HepG2 (cell line): ENCODE data around the gene LRRC3B.

Source experiments
- ASH2L ChIP-seq: fragments of 300-600, 200-600 bp; sonication (generic); IDR thresholded peaks from 2 replicates; pipeline ENCODE4 v1.7.0; 2017; ENCODE audit warnings: low read depth, mild to moderate bottlenecking, moderate library complexity, mixed read lengths, low read length; ENCODE audit not compliant: insufficient read length
- CCAR2 ChIP-seq: fragments of 200-400 bp; formaldehyde crosslinking; optimal IDR thresholded peaks from 2 replicates; pipeline ENCODE3; 2018; ENCODE audit warnings: low read depth, mild to moderate bottlenecking, low read length, moderate library complexity
- CTCF ChIP-seq: sonication (generic); formaldehyde crosslinking; IDR thresholded peaks from 2 replicates; pipeline ENCODE4 v1.5.0; 2020; ENCODE audit warnings: mild to moderate bottlenecking, missing genetic modification reagents, moderate library complexity
- EP300 ChIP-seq, 3 experiments: sonication (generic) in 1 of 3; formaldehyde crosslinking in 1 of 3; IDR thresholded peaks; 2 replicates each; pipeline versions ENCODE4 v1.5.1 to v1.6.1; 2011 to 2020; ENCODE audit warnings: low read depth in 2 of 3, low read length in 2 of 3, borderline replicate concordance in 1 of 3, improper control_type of control experiment in 1 of 3, mild to moderate bottlenecking in 1 of 3, missing genetic modification reagents in 1 of 3, moderate library complexity in 1 of 3
- HNRNPUL1 ChIP-seq: fragments of 200-400 bp; formaldehyde crosslinking; IDR thresholded peaks from 2 replicates; pipeline ENCODE4 v1.6.1; 2017; ENCODE audit warnings: low read depth, mild to moderate bottlenecking, low read length, moderate library complexity
- KDM1A ChIP-seq: IDR thresholded peaks from 2 replicates; pipeline ENCODE4 v1.6.1; 2016; ENCODE audit warnings: missing compliant biosample characterization
- PAX8 ChIP-seq: sonication (generic); formaldehyde crosslinking; IDR thresholded peaks from 2 replicates; pipeline ENCODE4 v1.8.0; 2022; ENCODE audit warnings: mild to moderate bottlenecking, missing genetic modification reagents, borderline replicate concordance
- RAD21 ChIP-seq: fragments of 450-650 bp; formaldehyde crosslinking; IDR thresholded peaks from 2 replicates; pipeline ENCODE4 v1.5.0; 2020; ENCODE audit warnings: mild to moderate bottlenecking
- SMYD3 ChIP-seq: sonication (generic); formaldehyde crosslinking; IDR thresholded peaks from 2 replicates; pipeline ENCODE4 v1.8.1; 2023; ENCODE audit warnings: mild to moderate bottlenecking, missing genetic modification reagents
- USF2 ChIP-seq, 2 experiments: sonication (generic) in 1 of 2; formaldehyde crosslinking in 1 of 2; IDR thresholded peaks; 2 replicates each; pipeline versions ENCODE4 v1.5.1 to v1.6.1; 2011 to 2020; ENCODE audit warnings: borderline replicate concordance in 1 of 2, low read depth in 1 of 2, low read length in 1 of 2, mild to moderate bottlenecking in 1 of 2, missing genetic modification reagents in 1 of 2, moderate library complexity in 1 of 2
- ZBTB44 ChIP-seq: sonication (generic); formaldehyde crosslinking; IDR thresholded peaks from 2 replicates; pipeline ENCODE4 v1.4.0; 2020; ENCODE audit warnings: missing genetic modification reagents
- ZNF12 ChIP-seq: sonication (generic); formaldehyde crosslinking; IDR thresholded peaks from 2 replicates; pipeline ENCODE4 v1.5.0; 2020; ENCODE audit warnings: missing genetic modification reagents
- ZNF333 ChIP-seq: sonication (generic); formaldehyde crosslinking; IDR thresholded peaks from 2 replicates; pipeline ENCODE4 v1.4.0; 2020; ENCODE audit warnings: mild to moderate bottlenecking, missing genetic modification reagents, borderline replicate concordance

- TF ChIP-seq ZNF12 (CRISPR knock-in tag) (no peak), CTCF (CRISPR knock-in tag) (no peak), RAD21 (CRISPR knock-in tag) (no peak), ZBTB44 (CRISPR knock-in tag) (no peak), HNRNPUL1 (no peak), CCAR2 (no peak), ASH2L (no peak), USF2 (IDR thresholded peaks at IDR 0.05; ENCODE audit: low read depth, low read length) (no peak), USF2 (CRISPR knock-in tag; IDR thresholded peaks at IDR 0.05; ENCODE audit: borderline replicate concordance) (no peak), KDM1A (CRISPR knock-in tag) (no peak), EP300 (IDR thresholded peaks at IDR 0.05; ENCODE audit: low read depth in 2 of 2, low read length in 2 of 2) (no peak), EP300 (CRISPR knock-in tag; IDR thresholded peaks at IDR 0.05; ENCODE audit: borderline replicate concordance) (no peak), PAX8 (no peak), SMYD3 (CRISPR knock-in tag) (no peak), ZNF333 (CRISPR knock-in tag) (no peak)
Measured at GRCh38 chr3:26652164-26652563, 29.6 kb downstream of the LRRC3B start.
